Mammary epithelial cell (primary cell): ENCODE results near the gene MINDY4B.

Source experiments
- EZH2 ChIP-seq: IDR thresholded peaks from 2 replicates; pipeline ENCODE4 v1.6.1; 2012; ENCODE audit warnings: low read length, inconsistent platforms, borderline replicate concordance
- TF ChIP-seq, protein P1 (sequence below), 2 donors: IDR thresholded peaks in 1 of 2; conservative IDR thresholded peaks in 1 of 2; 2 replicates each; pipeline ENCODE4 v1.5.1; 2011 to 2012; ENCODE audit warnings: inconsistent platforms in 2 of 2, low read length in 2 of 2, mild to moderate bottlenecking in 2 of 2, control low read depth in 1 of 2, low read depth in 1 of 2; ENCODE audit not compliant: insufficient read depth in 1 of 2; ENCODE audit errors: extremely low read depth in 1 of 2

DNA sequence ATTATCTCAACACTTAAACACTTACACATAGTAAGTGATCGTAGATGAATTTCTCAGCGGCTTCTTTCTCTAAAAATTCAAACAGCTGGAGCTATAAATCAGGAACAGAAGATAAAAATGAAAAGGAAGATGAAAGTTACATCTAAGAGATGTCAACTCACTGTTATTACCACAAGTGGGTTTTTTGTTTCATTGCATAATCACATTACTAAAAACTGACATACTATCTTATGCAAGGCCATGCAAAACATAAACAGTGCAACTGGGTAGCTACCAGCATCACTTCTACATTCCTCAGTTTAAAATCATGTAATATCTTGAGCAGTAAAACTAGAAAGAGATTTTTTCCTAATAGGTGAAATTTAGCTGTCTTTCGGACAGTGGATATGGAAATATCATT lies 14.9 kb downstream of the MINDY4B start:
- TF ChIP-seq, protein P1, sequence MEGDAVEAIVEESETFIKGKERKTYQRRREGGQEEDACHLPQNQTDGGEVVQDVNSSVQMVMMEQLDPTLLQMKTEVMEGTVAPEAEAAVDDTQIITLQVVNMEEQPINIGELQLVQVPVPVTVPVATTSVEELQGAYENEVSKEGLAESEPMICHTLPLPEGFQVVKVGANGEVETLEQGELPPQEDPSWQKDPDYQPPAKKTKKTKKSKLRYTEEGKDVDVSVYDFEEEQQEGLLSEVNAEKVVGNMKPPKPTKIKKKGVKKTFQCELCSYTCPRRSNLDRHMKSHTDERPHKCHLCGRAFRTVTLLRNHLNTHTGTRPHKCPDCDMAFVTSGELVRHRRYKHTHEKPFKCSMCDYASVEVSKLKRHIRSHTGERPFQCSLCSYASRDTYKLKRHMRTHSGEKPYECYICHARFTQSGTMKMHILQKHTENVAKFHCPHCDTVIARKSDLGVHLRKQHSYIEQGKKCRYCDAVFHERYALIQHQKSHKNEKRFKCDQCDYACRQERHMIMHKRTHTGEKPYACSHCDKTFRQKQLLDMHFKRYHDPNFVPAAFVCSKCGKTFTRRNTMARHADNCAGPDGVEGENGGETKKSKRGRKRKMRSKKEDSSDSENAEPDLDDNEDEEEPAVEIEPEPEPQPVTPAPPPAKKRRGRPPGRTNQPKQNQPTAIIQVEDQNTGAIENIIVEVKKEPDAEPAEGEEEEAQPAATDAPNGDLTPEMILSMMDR (conservative IDR thresholded peaks at IDR 0.05 in 1 of 2, IDR thresholded peaks at IDR 0.05 in 1 of 2; ENCODE audit: extremely low read depth in 1 of 2, insufficient read depth in 1 of 2, low read depth in 1 of 2, low read length in 2 of 2) = no peak
- TF ChIP-seq EZH2 = no peak
